Measurements from ENCODE around the gene RASGEF1B. TPM values are rescaled to one million over a fixed set of nuclear protein-coding genes. Genes with fewer than 3 reads are reported as not detected.

RASGEF1B gene
- total and polyA plus RNA-seq, 9 of the 15 experiments (the other 6 are each of a cell fraction or from before 2014, with no cell fraction given) = 0.04 to 0.57 (median 0.22) TPM

DNA sequence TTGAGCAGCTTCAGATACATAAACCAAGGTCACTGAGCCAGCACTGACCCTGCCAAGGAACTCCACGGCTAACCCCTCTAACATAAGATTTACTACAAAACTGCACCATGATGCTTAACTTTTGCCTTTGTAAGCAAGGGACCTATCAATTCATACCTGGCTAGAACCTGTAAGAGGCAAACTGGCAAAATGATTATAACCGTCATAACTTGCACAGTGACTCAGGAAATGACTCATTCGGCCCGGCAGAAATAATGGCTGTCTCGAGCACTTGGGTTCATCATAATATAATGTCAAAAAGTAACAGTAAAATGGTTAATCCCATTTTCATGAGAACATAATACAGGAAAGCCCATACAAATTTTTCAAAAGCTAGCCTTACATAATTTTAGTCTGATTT is 17.2 kb downstream of the RASGEF1B start (continued):
- peak; percentile 37; the same call in 1 of the 2 replicates for TF ChIP-seq SMARCC2 (IDR thresholded peaks at IDR 0.05; ENCODE audit: low read depth)
- TF ChIP-seq, protein P1, sequence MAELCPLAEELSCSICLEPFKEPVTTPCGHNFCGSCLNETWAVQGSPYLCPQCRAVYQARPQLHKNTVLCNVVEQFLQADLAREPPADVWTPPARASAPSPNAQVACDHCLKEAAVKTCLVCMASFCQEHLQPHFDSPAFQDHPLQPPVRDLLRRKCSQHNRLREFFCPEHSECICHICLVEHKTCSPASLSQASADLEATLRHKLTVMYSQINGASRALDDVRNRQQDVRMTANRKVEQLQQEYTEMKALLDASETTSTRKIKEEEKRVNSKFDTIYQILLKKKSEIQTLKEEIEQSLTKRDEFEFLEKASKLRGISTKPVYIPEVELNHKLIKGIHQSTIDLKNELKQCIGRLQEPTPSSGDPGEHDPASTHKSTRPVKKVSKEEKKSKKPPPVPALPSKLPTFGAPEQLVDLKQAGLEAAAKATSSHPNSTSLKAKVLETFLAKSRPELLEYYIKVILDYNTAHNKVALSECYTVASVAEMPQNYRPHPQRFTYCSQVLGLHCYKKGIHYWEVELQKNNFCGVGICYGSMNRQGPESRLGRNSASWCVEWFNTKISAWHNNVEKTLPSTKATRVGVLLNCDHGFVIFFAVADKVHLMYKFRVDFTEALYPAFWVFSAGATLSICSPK (IDR thresholded peaks at IDR 0.05; ENCODE audit: borderline replicate concordance) = no peak
- TF ChIP-seq ARNT (IDR thresholded peaks at IDR 0.05) = 0 out of 4 replicates have a peak, but pooled peaks of 1 of the 2 experiments have one; percentile 24
- TF ChIP-seq SMARCA4 (IDR thresholded peaks at IDR 0.05) = 0 out of 2 replicates have a peak, but pooled peaks have one; percentile 39
- TF ChIP-seq, protein P2, sequence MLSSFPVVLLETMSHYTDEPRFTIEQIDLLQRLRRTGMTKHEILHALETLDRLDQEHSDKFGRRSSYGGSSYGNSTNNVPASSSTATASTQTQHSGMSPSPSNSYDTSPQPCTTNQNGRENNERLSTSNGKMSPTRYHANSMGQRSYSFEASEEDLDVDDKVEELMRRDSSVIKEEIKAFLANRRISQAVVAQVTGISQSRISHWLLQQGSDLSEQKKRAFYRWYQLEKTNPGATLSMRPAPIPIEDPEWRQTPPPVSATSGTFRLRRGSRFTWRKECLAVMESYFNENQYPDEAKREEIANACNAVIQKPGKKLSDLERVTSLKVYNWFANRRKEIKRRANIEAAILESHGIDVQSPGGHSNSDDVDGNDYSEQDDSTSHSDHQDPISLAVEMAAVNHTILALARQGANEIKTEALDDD (IDR thresholded peaks at IDR 0.05) = peak; percentile 42; the same call in 1 of the 2 replicates
- TF ChIP-seq HBP1 (CRISPR knock-in tag; IDR thresholded peaks at IDR 0.05) = no peak
- TF ChIP-seq EZH2 (IDR thresholded peaks at IDR 0.05; ENCODE audit: borderline replicate concordance, low read depth, low read length) = no peak
- TF ChIP-seq ELF2 (CRISPR knock-in tag; IDR thresholded peaks at IDR 0.05) = no peak
- TF ChIP-seq CREB1 (IDR thresholded peaks at IDR 0.05) = peak; percentile 63; the same call in 1 of the 2 replicates
- TF ChIP-seq CREB1 (CRISPR knock-in tag; IDR thresholded peaks at IDR 0.05) = no peak
- TF ChIP-seq MEIS2 (IDR thresholded peaks at IDR 0.05; ENCODE audit: partially characterized antibody) = no peak
- TF ChIP-seq CC2D1A (IDR thresholded peaks at IDR 0.05) = peak; percentile 21; the same call in 1 of the 2 replicates
- no peak for TF ChIP-seq ZNF77 (CRISPR knock-in tag; IDR thresholded peaks at IDR 0.05)
- peak; percentile 18; the same call in 1 of the 2 replicates for TF ChIP-seq MAFK (IDR thresholded peaks at IDR 0.05; ENCODE audit: low read length)
- TF ChIP-seq HMG20A (CRISPR knock-in tag; conservative IDR thresholded peaks at IDR 0.05) = no peak
- TF ChIP-seq LEF1 (IDR thresholded peaks at IDR 0.05) = no peak
- TF ChIP-seq ARID1B (IDR thresholded peaks at IDR 0.05) = peak; percentile 46
- TF ChIP-seq, protein P3, sequence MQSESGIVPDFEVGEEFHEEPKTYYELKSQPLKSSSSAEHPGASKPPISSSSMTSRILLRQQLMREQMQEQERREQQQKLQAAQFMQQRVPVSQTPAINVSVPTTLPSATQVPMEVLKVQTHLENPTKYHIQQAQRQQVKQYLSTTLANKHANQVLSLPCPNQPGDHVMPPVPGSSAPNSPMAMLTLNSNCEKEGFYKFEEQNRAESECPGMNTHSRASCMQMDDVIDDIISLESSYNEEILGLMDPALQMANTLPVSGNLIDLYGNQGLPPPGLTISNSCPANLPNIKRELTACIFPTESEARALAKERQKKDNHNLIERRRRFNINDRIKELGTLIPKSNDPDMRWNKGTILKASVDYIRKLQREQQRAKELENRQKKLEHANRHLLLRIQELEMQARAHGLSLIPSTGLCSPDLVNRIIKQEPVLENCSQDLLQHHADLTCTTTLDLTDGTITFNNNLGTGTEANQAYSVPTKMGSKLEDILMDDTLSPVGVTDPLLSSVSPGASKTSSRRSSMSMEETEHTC (IDR thresholded peaks at IDR 0.05) = no peak
- TF ChIP-seq GTF2E2 (tag; IDR thresholded peaks at IDR 0.05) = no peak
- TF ChIP-seq, protein P4, sequence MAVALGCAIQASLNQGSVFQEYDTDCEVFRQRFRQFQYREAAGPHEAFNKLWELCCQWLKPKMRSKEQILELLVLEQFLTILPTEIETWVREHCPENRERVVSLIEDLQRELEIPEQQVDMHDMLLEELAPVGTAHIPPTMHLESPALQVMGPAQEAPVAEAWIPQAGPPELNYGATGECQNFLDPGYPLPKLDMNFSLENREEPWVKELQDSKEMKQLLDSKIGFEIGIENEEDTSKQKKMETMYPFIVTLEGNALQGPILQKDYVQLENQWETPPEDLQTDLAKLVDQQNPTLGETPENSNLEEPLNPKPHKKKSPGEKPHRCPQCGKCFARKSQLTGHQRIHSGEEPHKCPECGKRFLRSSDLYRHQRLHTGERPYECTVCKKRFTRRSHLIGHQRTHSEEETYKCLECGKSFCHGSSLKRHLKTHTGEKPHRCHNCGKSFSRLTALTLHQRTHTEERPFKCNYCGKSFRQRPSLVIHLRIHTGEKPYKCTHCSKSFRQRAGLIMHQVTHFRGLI (CRISPR knock-in tag; IDR thresholded peaks at IDR 0.05) = no peak
- peak; percentile 58 for TF ChIP-seq MYBL2 (IDR thresholded peaks at IDR 0.05; ENCODE audit: low read depth)
- TF ChIP-seq MYBL2 (CRISPR knock-in tag; IDR thresholded peaks at IDR 0.05; ENCODE audit: borderline replicate concordance) = no peak
- peak; percentile 14; the same call in 1 of the 2 replicates for TF ChIP-seq ZEB2 (IDR thresholded peaks at IDR 0.05)
- peak in 1 of 3 experiments; percentile 73 for TF ChIP-seq YY1 (IDR thresholded peaks at IDR 0.05; ENCODE audit: borderline replicate concordance in 1 of 3, control insufficient read depth in 1 of 3, extremely low read depth in 1 of 3, insufficient read depth in 3 of 3, insufficient read length in 1 of 3, insufficient replicate concordance in 2 of 3, low read depth in 1 of 3, low read length in 2 of 3)

Measured in K562 (cell line).